IMR-90 (cell line): ENCODE results near the gene ABCC4. TPM values are rescaled to one million over a fixed set of nuclear protein-coding genes. Genes with fewer than 3 reads are reported as not detected.

Experiments
- ATAC-seq: fragments of 200-7000 bp; cut with Tn5 transposase; 2 replicates; pipeline ENCODE4 v1.9.1; 2020; ENCODE audit warnings: low read depth, mild to moderate bottlenecking, moderate library complexity
- BruUV-seq: library from RNA; stranded (reverse); fragments of 400-500 nt; replicated peaks from 2 replicates; lab custom pipeline; 2021; lab: Mats Ljungman, UMichigan
- CTCF ChIA-PET: fragments of 300-600 bp; formaldehyde crosslinking; extraction: SDS; loops from one replicate; lab custom pipeline; 2021; ENCODE audit warnings: antibody characterized with exemption; lab: Yijun Ruan, JAX
- POLR2A ChIA-PET: fragments of 300-600 bp; sonication (Branson Sonifier 250); formaldehyde crosslinking; loops from one replicate; lab custom pipeline; 2022; ENCODE audit warnings: antibody characterized with exemption; ENCODE audit not compliant: unreplicated experiment; lab: Charles Lee
- DNase-seq: peaks from one replicate; pipeline ENCODE4 v3.0.0; 2013
- H2AFZ ChIP-seq: replicated peaks from 2 replicates; pipeline ENCODE3; 2013; ENCODE audit warnings: low read length, mild to moderate bottlenecking; ENCODE audit not compliant: poor library complexity
- H2AK5ac ChIP-seq: 2 replicates; pipeline ENCODE4 v1.6.1; 2013; ENCODE audit warnings: low read depth, low read length, inconsistent platforms
- H2AK9ac ChIP-seq: replicated peaks from 2 replicates; pipeline ENCODE3; 2013; ENCODE audit warnings: mild to moderate bottlenecking, low read depth, low read length, moderate library complexity; ENCODE audit not compliant: poor library complexity
- H2BK120ac ChIP-seq: 2 replicates; pipeline ENCODE4 v1.6.1; 2013; ENCODE audit warnings: low read depth, low read length, inconsistent platforms
- H2BK15ac ChIP-seq: 3 replicates; pipeline ENCODE4 v1.6.1; 2013; ENCODE audit warnings: low read depth, low read length, inconsistent platforms
- H2BK20ac ChIP-seq: 2 replicates; pipeline ENCODE4 v1.6.1; 2013; ENCODE audit warnings: low read depth, mild to moderate bottlenecking, inconsistent platforms, low read length, moderate library complexity
- H2BK5ac ChIP-seq: 2 replicates; pipeline ENCODE4 v1.6.1; 2013; ENCODE audit warnings: mild to moderate bottlenecking, low read depth, low read length, inconsistent platforms; ENCODE audit not compliant: poor library complexity, severe bottlenecking
- H3K14ac ChIP-seq: replicated peaks from 2 replicates; pipeline ENCODE4 v1.6.1; 2013; ENCODE audit warnings: low read depth, low read length, inconsistent platforms
- H3K18ac ChIP-seq: 2 replicates; pipeline ENCODE4 v1.6.1; 2013; ENCODE audit warnings: low read depth, low read length, control low read depth
- H3K23ac ChIP-seq: 2 replicates; pipeline ENCODE4 v1.6.1; 2013; ENCODE audit warnings: low read depth, low read length, inconsistent platforms
- H3K27ac ChIP-seq: 2 replicates; pipeline ENCODE4 v1.5.1; 2013; ENCODE audit warnings: mild to moderate bottlenecking, control low read depth, low read length; ENCODE audit not compliant: insufficient read depth
- H3K27me3 ChIP-seq: 2 replicates; pipeline ENCODE4 v1.6.1; 2013; ENCODE audit warnings: low read length; ENCODE audit not compliant: control insufficient read depth, insufficient read depth
- H3K36me3 ChIP-seq: 2 replicates; pipeline ENCODE4 v1.6.1; 2013; ENCODE audit warnings: low read length, mixed read lengths; ENCODE audit not compliant: control insufficient read depth, insufficient read depth
- H3K4ac ChIP-seq: 2 replicates; pipeline ENCODE4 v1.6.1; 2013; ENCODE audit warnings: low read depth, low read length, inconsistent platforms
- H3K4me1 ChIP-seq: 2 replicates; pipeline ENCODE4 v1.6.1; 2013; ENCODE audit warnings: low read length, mixed read lengths; ENCODE audit not compliant: control insufficient read depth, insufficient read depth
- H3K4me2 ChIP-seq: 2 replicates; pipeline ENCODE4 v1.6.1; 2013; ENCODE audit warnings: low read depth, mild to moderate bottlenecking, control low read depth, low read length, moderate library complexity
- H3K4me3 ChIP-seq: 2 replicates; pipeline ENCODE4 v1.5.1; 2013; ENCODE audit warnings: low read depth, mild to moderate bottlenecking, control low read depth, low read length, moderate library complexity; ENCODE audit not compliant: insufficient read depth
- H3K56ac ChIP-seq: 2 replicates; pipeline ENCODE4 v1.6.1; 2013; ENCODE audit warnings: low read length, inconsistent platforms; ENCODE audit not compliant: insufficient read depth; ENCODE audit errors: extremely low read depth
- H3K79me1 ChIP-seq, 2 experiments: 2 replicates each; pipeline ENCODE4 v1.6.1; 2013; ENCODE audit warnings: low read length in 2 of 2, inconsistent platforms in 1 of 2, low read depth in 1 of 2
- H3K9ac ChIP-seq: 2 replicates; pipeline ENCODE4 v1.6.1; 2013; ENCODE audit warnings: low read depth, low read length, control low read depth
- H3K9me1 ChIP-seq: 2 replicates; pipeline ENCODE4 v1.6.1; 2013; ENCODE audit warnings: low read length, inconsistent platforms; ENCODE audit not compliant: insufficient read depth
- H3K9me3 ChIP-seq: 2 replicates; pipeline ENCODE4 v1.6.1; 2013; ENCODE audit warnings: low read length; ENCODE audit not compliant: control insufficient read depth, insufficient read depth
- H4K20me1 ChIP-seq: 2 replicates; pipeline ENCODE4 v1.6.1; 2013; ENCODE audit warnings: low read length, inconsistent platforms; ENCODE audit not compliant: insufficient read depth
- H4K5ac ChIP-seq: 2 replicates; pipeline ENCODE4 v1.6.1; 2013; ENCODE audit warnings: mild to moderate bottlenecking, low read depth, low read length, control low read depth
- H4K8ac ChIP-seq, 2 experiments: 2 replicates each; pipeline ENCODE4 v1.6.1; 2013; ENCODE audit warnings: low read depth in 2 of 2, low read length in 2 of 2, control low read depth in 1 of 2, inconsistent platforms in 1 of 2
- H4K91ac ChIP-seq: 2 replicates; pipeline ENCODE4 v1.6.1; 2013; ENCODE audit warnings: low read depth, low read length, inconsistent platforms; ENCODE audit not compliant: insufficient read depth
- BHLHE40 ChIP-seq: fragments of 150-350 bp; IDR thresholded peaks from 2 replicates; pipeline ENCODE4 v1.6.1; 2016; ENCODE audit warnings: mild to moderate bottlenecking, low read depth, low read length
- CEBPB ChIP-seq: IDR thresholded peaks from 2 replicates; pipeline ENCODE4 v1.6.1; 2012; ENCODE audit warnings: low read depth, low read length, improper control_type of control experiment
- CHD1 ChIP-seq: IDR thresholded peaks from 2 replicates; pipeline ENCODE4 v1.6.1; 2012; ENCODE audit warnings: low read depth, low read length, improper control_type of control experiment
- CTCF ChIP-seq: conservative IDR thresholded peaks from 2 replicates; pipeline ENCODE4 v1.5.1; 2012; ENCODE audit warnings: mild to moderate bottlenecking, low read depth, low read length, improper control_type of control experiment
- ELK1 ChIP-seq: fragments of 150-350 bp; IDR thresholded peaks from 2 replicates; pipeline ENCODE4 v1.6.1; 2016; ENCODE audit warnings: low read depth, mild to moderate bottlenecking, low read length, moderate library complexity, borderline replicate concordance
- FOS ChIP-seq: fragments of 150-350 bp; IDR thresholded peaks from 2 replicates; pipeline ENCODE4 v1.6.1; 2016; ENCODE audit warnings: low read depth, low read length
- MAFK ChIP-seq: IDR thresholded peaks from 2 replicates; pipeline ENCODE4 v1.6.1; 2012; ENCODE audit warnings: low read depth, low read length, improper control_type of control experiment
- MAZ ChIP-seq: IDR thresholded peaks from 2 replicates; pipeline ENCODE4 v1.6.1; 2012; ENCODE audit warnings: low read depth, mild to moderate bottlenecking, low read length, improper control_type of control experiment, moderate library complexity, borderline replicate concordance
- MXI1 ChIP-seq: IDR thresholded peaks from 2 replicates; pipeline ENCODE4 v1.6.1; 2012; ENCODE audit warnings: low read depth, mild to moderate bottlenecking, low read length, moderate library complexity, borderline replicate concordance
- NFE2L2 ChIP-seq: fragments of 150-350 bp; IDR thresholded peaks from 2 replicates; pipeline ENCODE4 v1.6.1; 2016; ENCODE audit warnings: low read depth, mild to moderate bottlenecking, low read length
- POLR2A ChIP-seq: IDR thresholded peaks from 2 replicates; pipeline ENCODE4 v1.6.1; 2012; ENCODE audit warnings: mild to moderate bottlenecking, low read depth, low read length
- RAD21 ChIP-seq: IDR thresholded peaks from 2 replicates; pipeline ENCODE4 v1.6.1; 2012; ENCODE audit warnings: low read length, improper control_type of control experiment
- RCOR1 ChIP-seq: IDR thresholded peaks from 2 replicates; pipeline ENCODE4 v1.6.1; 2012; ENCODE audit warnings: mild to moderate bottlenecking, low read length, improper control_type of control experiment; ENCODE audit not compliant: insufficient replicate concordance
- RFX5 ChIP-seq: IDR thresholded peaks from 2 replicates; pipeline ENCODE4 v1.8.0; 2012; ENCODE audit warnings: low read depth, mild to moderate bottlenecking, low read length, moderate library complexity
- SMC3 ChIP-seq: fragments of 150-350 bp; IDR thresholded peaks from 2 replicates; pipeline ENCODE4 v1.6.1; 2016; ENCODE audit warnings: low read depth, mild to moderate bottlenecking, antibody characterized with exemption, low read length, moderate library complexity
- WGBS, 2 experiments: methylation state at CpG; one replicate each; pipeline versions ENCODE4 v1.1.5 to v1.1.7; 2013; ENCODE audit warnings: missing lambda C conversion rate in 2 of 2; ENCODE audit not compliant: insufficient read length in 1 of 2; ENCODE audit errors: extremely low coverage in 2 of 2; 5-methylcytosine and 5-hydroxymethylcytosine counted together
- dilution Hi-C: fragments of 300-500 bp; cut with HindIII; formaldehyde crosslinking; loops from one replicate; pipeline ENCODE4 v1.14.3; 2018; ENCODE audit warnings: low sequenced_read_pairs; ENCODE audit not compliant: unreplicated experiment
- in situ Hi-C: fragments of 300-500 bp; cut with MboI; formaldehyde crosslinking; loops from 3 replicates; pipeline ENCODE4 v1.14.3; 2019; ENCODE audit warnings: low sequenced_read_pairs, inconsistent platforms, mixed read lengths
- intact Hi-C: fragments of 100-400 bp; cut with micrococcal nuclease; formaldehyde crosslinking; loops from 2 replicates; pipeline ENCODE4 v1.10.0; 2022
- polyA plus RNA-seq, 3 experiments: library from polyadenylated mRNA; depleted of rRNA; stranded (reverse); fragments of >200 nt; gene quantifications; 2 replicates each; pipeline ENCODE4 v1.2.3, GENCODE V29; 2012; ENCODE audit warnings: low replicate concordance in 1 of 3
- total RNA-seq: library from RNA; depleted of rRNA; stranded (reverse); fragments of >200 nt; gene quantifications from 2 replicates; pipeline ENCODE4 v1.2.3, GENCODE V29; 2012
- TF ChIP-seq, protein P1 (sequence below): fragments of 150-350 bp; IDR thresholded peaks from 2 replicates; pipeline ENCODE4 v1.6.1; 2017; ENCODE audit warnings: mild to moderate bottlenecking, antibody characterized with exemption, low read length, low read depth

Gene ABCC4
- total and polyA plus RNA-seq, 2 of the 4 experiments (the other 2 are of a cell fraction): 16.6 to 41.4 TPM

DNA sequence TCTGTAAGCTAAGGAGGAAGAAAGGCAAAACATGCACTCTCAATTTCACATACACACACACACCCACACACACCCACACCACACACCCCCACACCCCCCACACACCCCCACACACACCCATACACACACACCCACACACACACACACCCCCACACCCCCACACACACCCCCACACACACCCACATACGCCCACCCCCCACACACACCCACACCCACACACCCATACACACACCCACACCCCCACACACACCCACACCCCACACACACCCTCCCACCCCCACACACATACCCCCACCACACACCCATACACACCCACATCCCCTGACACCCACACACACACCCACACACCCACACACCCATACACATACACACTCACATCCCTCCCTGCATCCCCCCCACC lies 276.1 kb downstream of the ABCC4 start:
- Histone ChIP-seq H3K18ac (no peak overlapping the region), H2AK9ac (no peak overlapping the region), H4K20me1 (no peaks in the 10 kb centered on the region), H3K14ac (no peak overlapping the region), H4K91ac (no peak overlapping the region), H2BK15ac (no peak overlapping the region), H3K4me2 (no peak overlapping the region), H4K8ac (no peak overlapping the region), H3K9me3 (no peaks in the 10 kb centered on the region), H2BK20ac (no peak overlapping the region), H2AFZ (no peak overlapping the region), H3K9ac (no peak overlapping the region), H3K4ac (no peak overlapping the region), H4K5ac (no peak overlapping the region), H3K4me1 (no peaks in the 10 kb centered on the region), H3K56ac (no peak overlapping the region), H3K27ac (no peak overlapping the region), H2BK120ac (no peak overlapping the region), H3K23ac (no peak overlapping the region), H3K36me3 (peaks cover 12% of the 10 kb centered on the region), H2BK5ac (peak overlapping the region; percentile 51), H2AK5ac (no peak overlapping the region), H3K79me1 (0 out of 4 replicates have a peak, but pooled peaks cover 0 to 4% of the 10 kb centered on the region in 2 experiments), H3K9me1 (peaks cover 3% of the 10 kb centered on the region; the same call in 1 of the 2 replicates), H3K27me3 (no peaks in the 10 kb centered on the region), H3K4me3 (no peak overlapping the region)
- no CpG with 5 or more reads among the region's 1 CpG for WGBS, 2 experiments
- dilution Hi-C loops: no loop called here
- ChIA-PET CTCF (no interaction called here), POLR2A (no interaction called here)
- TF ChIP-seq ELK1 (no peak), MAZ (no peak), RFX5 (no peak), MXI1 (no peak), CEBPB (no peak), CHD1 (no peak), CTCF (no peak), FOS (no peak), MAFK (no peak), POLR2A (no peak), RAD21 (no peak), NFE2L2 (no peak), BHLHE40 (no peak), RCOR1 (no peak), SMC3 (no peak)
- TF ChIP-seq, protein P1, sequence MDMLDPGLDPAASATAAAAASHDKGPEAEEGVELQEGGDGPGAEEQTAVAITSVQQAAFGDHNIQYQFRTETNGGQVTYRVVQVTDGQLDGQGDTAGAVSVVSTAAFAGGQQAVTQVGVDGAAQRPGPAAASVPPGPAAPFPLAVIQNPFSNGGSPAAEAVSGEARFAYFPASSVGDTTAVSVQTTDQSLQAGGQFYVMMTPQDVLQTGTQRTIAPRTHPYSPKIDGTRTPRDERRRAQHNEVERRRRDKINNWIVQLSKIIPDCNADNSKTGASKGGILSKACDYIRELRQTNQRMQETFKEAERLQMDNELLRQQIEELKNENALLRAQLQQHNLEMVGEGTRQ: no peak
- no peak for ATAC-seq
- intact Hi-C loops: no loop called here
- in situ Hi-C loops: no loop called here
- no TSS peak for BruUV-seq
- DNase-seq: no peak
